PC-9 (cell line): Measurements from ENCODE around the gene KLC1. TPM values are rescaled to one million over a fixed set of nuclear protein-coding genes. Genes with fewer than 3 reads are reported as not detected.

Experiments
- BruUV-seq: library from RNA; stranded (reverse); fragments of 400-500 nt; replicated peaks from 2 replicates; lab custom pipeline; 2021; lab: Mats Ljungman, UMichigan
- CTCF ChIA-PET: fragments of 300-600 bp; sonication (Branson Sonifier 250); formaldehyde crosslinking; loops from one replicate; lab custom pipeline; 2022; ENCODE audit warnings: antibody characterized with exemption; lab: Charles Lee
- POLR2A ChIA-PET: fragments of 300-600 bp; sonication (Branson Sonifier 250); formaldehyde crosslinking; loops from one replicate; lab custom pipeline; 2022; ENCODE audit warnings: antibody characterized with exemption; ENCODE audit not compliant: unreplicated experiment; lab: Charles Lee
- DNase-seq, 2 experiments: peaks; one replicate each; pipeline versions ENCODE4 v3.0.0 to v3.0.0-alpha.2; 2015 to 2022; ENCODE audit warnings: mixed read lengths in 1 of 2
- H2AFZ ChIP-seq: fragments of 200-600 bp; sonication (generic); 2 replicates; pipeline ENCODE4 v1.8.1; 2017; ENCODE audit warnings: antibody characterized with exemption
- H3F3A ChIP-seq: fragments of 200-600 bp; sonication (generic); 2 replicates; pipeline ENCODE4 v1.8.1; 2017; ENCODE audit warnings: antibody characterized with exemption, mild to moderate bottlenecking, low read depth; ENCODE audit not compliant: insufficient read depth
- H3K27ac ChIP-seq: fragments of 200-600 bp; sonication (generic); 2 replicates; pipeline ENCODE4 v1.6.1; 2016; ENCODE audit warnings: mixed run types
- H3K27me3 ChIP-seq: fragments of 200-600 bp; sonication (generic); 2 replicates; pipeline ENCODE4 v1.6.1; 2016; ENCODE audit warnings: low read depth, mixed run types; ENCODE audit not compliant: insufficient read depth
- H3K36me3 ChIP-seq: fragments of 200-600 bp; sonication (generic); 2 replicates; pipeline ENCODE4 v1.6.1; 2016; ENCODE audit warnings: low read depth, mixed run types
- H3K4me1 ChIP-seq: fragments of 200-600 bp; sonication (generic); replicated peaks from 2 replicates; pipeline ENCODE4 v1.6.1; 2016; ENCODE audit warnings: mixed run types; ENCODE audit not compliant: insufficient read depth
- H3K4me2 ChIP-seq: fragments of 200-600 bp; sonication (generic); 2 replicates; pipeline ENCODE4 v1.6.1; 2017; ENCODE audit warnings: mixed run types
- H3K4me3 ChIP-seq: fragments of 200-600 bp; sonication (generic); 2 replicates; pipeline ENCODE4 v1.6.1; 2016; ENCODE audit warnings: mixed run types
- H3K79me2 ChIP-seq: fragments of 200-600 bp; sonication (generic); 2 replicates; pipeline ENCODE4 v1.6.1; 2017; ENCODE audit warnings: low read depth, mixed run types
- H3K9me2 ChIP-seq: fragments of 200-600 bp; sonication (generic); 2 replicates; pipeline ENCODE4 v1.8.1; 2017; ENCODE audit warnings: mild to moderate bottlenecking; ENCODE audit not compliant: insufficient read depth
- H3K9me3 ChIP-seq: fragments of 200-600 bp; sonication (generic); 2 replicates; pipeline ENCODE4 v1.8.1; 2016; ENCODE audit warnings: low read depth; ENCODE audit not compliant: insufficient read depth
- H4K20me1 ChIP-seq: fragments of 200-600 bp; sonication (generic); 2 replicates; pipeline ENCODE4 v1.8.1; 2017; ENCODE audit not compliant: insufficient read depth
- CTCF ChIP-seq: fragments of 200-600 bp; sonication (generic); conservative IDR thresholded peaks from 2 replicates; pipeline ENCODE4 v1.6.1; 2017; ENCODE audit warnings: mixed run types, antibody characterized with exemption, mild to moderate bottlenecking, moderate library complexity
- EZH2 ChIP-seq: fragments of 200-600 bp; sonication (generic); IDR thresholded peaks from 2 replicates; pipeline ENCODE4 v1.8.0; 2017; ENCODE audit warnings: antibody characterized with exemption, low read depth
- intact Hi-C: fragments of 100-400 bp; cut with micrococcal nuclease; formaldehyde crosslinking; loops from one replicate; pipeline ENCODE4 v1.10.0; 2022; ENCODE audit not compliant: unreplicated experiment
- total RNA-seq: library from RNA; stranded (reverse); gene quantifications from 2 replicates; pipeline ENCODE4 v1.2.3, GENCODE V29; 2021

The KLC1 gene
- total RNA-seq, 1 experiment from 2014 or later, result 254 TPM

GRCh38 chr14:103686831-103687485, 57.9 kb downstream of the KLC1 start:
- no peak overlapping the region for H3K4me3 ChIP-seq
- no TSS peak for BruUV-seq
- no peak overlapping the region for H3K27ac ChIP-seq
- no peaks in the 10 kb centered on the region for H3K9me2 ChIP-seq
- H3K4me1 ChIP-seq, result no peaks in the 10 kb centered on the region
- ChIA-PET CTCF (no interaction called here), POLR2A (no interaction called here)
- intact Hi-C loops, result no loop called here
- H3F3A ChIP-seq, result peaks cover 74% of the 10 kb centered on the region; the same call in 1 of the 2 replicates
- no peak overlapping the region for H3K4me2 ChIP-seq
- H3K9me3 ChIP-seq, result no peaks in the 10 kb centered on the region
- no peak overlapping the region for H2AFZ ChIP-seq
- no peaks in the 10 kb centered on the region for H3K79me2 ChIP-seq
- H3K36me3 ChIP-seq, result peaks cover 65% of the 10 kb centered on the region
- no peak for DNase-seq
- TF ChIP-seq CTCF, result no peak
- TF ChIP-seq EZH2, result no peak
- no peaks in the 10 kb centered on the region for H3K27me3 ChIP-seq
- peaks cover 79% of the 10 kb centered on the region for H4K20me1 ChIP-seq

GRCh38 chr14:103687712-103688111, 58.7 kb downstream of the KLC1 start:
- Histone ChIP-seq H3K36me3 (peaks cover 69% of the 10 kb centered on the region), H3K27me3 (no peaks in the 10 kb centered on the region), H4K20me1 (peaks cover 87% of the 10 kb centered on the region), H3K27ac (no peak overlapping the region), H2AFZ (no peak overlapping the region), H3K9me3 (no peaks in the 10 kb centered on the region), H3K79me2 (no peaks in the 10 kb centered on the region), H3K9me2 (no peaks in the 10 kb centered on the region), H3K4me1 (peaks cover 4% of the 10 kb centered on the region), H3K4me3 (no peak overlapping the region), H3F3A (peaks cover 77% of the 10 kb centered on the region; the same call in 1 of the 2 replicates), H3K4me2 (no peak overlapping the region)
- ChIA-PET CTCF (no interaction called here), POLR2A (no interaction called here)
- intact Hi-C loops, result no loop called here
- no peak for DNase-seq
- no TSS peak for BruUV-seq
- TF ChIP-seq CTCF (no peak), EZH2 (no peak)

- DNase-seq, result no peak
- Histone ChIP-seq H3K4me3 (no peak overlapping the region), H4K20me1 (peaks cover 87% of the 10 kb centered on the region), H2AFZ (no peak overlapping the region), H3K4me2 (no peak overlapping the region), H3K27ac (no peak overlapping the region), H3K9me3 (no peaks in the 10 kb centered on the region), H3K9me2 (no peaks in the 10 kb centered on the region), H3F3A (peaks cover 80% of the 10 kb centered on the region), H3K27me3 (no peaks in the 10 kb centered on the region), H3K36me3 (peaks cover 69% of the 10 kb centered on the region), H3K79me2 (no peaks in the 10 kb centered on the region), H3K4me1 (peaks cover 12% of the 10 kb centered on the region)
- no TSS peak for BruUV-seq
- CTCF ChIA-PET, result no interaction called here
- intact Hi-C loops, result no loop called here
- TF ChIP-seq CTCF, result no peak
- TF ChIP-seq EZH2, result no peak
- POLR2A ChIA-PET, result no interaction called here
These were observed 59.4 kb downstream of the KLC1 start for GRCh38 chr14:103688441-103688840.
